WTC11 (cell line): ENCODE data around the gene ZFYVE28. TPM values are rescaled to one million over a fixed set of nuclear protein-coding genes. Genes with fewer than 3 reads are reported as not detected.

Source experiments
- ATAC-seq: fragments of 200-7000 bp; cut with Tn5 transposase; 2 replicates; pipeline ENCODE4 v1.10.0; 2021; ENCODE audit warnings: mild to moderate bottlenecking, moderate library complexity
- CTCF ChIA-PET: fragments of 300-600 bp; sonication (Branson Sonifier 250); formaldehyde crosslinking; loops from one replicate; lab custom pipeline; 2021; ENCODE audit warnings: antibody characterized with exemption; lab: Charles Lee
- POLR2A ChIA-PET: fragments of 350-600 bp; sonication (Branson Sonifier 250); formaldehyde crosslinking; loops from one replicate; lab custom pipeline; 2021; ENCODE audit warnings: antibody characterized with exemption; lab: Charles Lee
- DNase-seq: peaks from one replicate; pipeline ENCODE4 v3.0.0; 2021; ENCODE audit warnings: low spot score
- H3K27ac Mint-ChIP-seq: 2 replicates; pipeline ENCODE4 v1.8.0; 2021; ENCODE audit warnings: mixed read lengths
- H3K27me3 Mint-ChIP-seq: 2 replicates; pipeline ENCODE4 v1.8.0; 2021; ENCODE audit warnings: low read depth, mild to moderate bottlenecking, moderate library complexity, mixed read lengths
- H3K36me3 Mint-ChIP-seq: 2 replicates; pipeline ENCODE4 v1.8.0; 2021; ENCODE audit warnings: mixed read lengths
- H3K4me1 Mint-ChIP-seq: 2 replicates; pipeline ENCODE4 v1.8.0; 2022; ENCODE audit warnings: mixed read lengths
- H3K4me3 Mint-ChIP-seq: 2 replicates; pipeline ENCODE4 v1.8.0; 2021; ENCODE audit warnings: mild to moderate bottlenecking, moderate library complexity, mixed read lengths
- H3K9me3 Mint-ChIP-seq: 2 replicates; pipeline ENCODE4 v1.8.0; 2021; ENCODE audit warnings: mixed read lengths
- ARID4B ChIP-seq: sonication (generic); formaldehyde crosslinking; IDR thresholded peaks from 2 replicates; pipeline ENCODE4 v1.8.0; 2023; ENCODE audit warnings: missing genetic modification reagents, mild to moderate bottlenecking, borderline replicate concordance
- ATF6 ChIP-seq: sonication (generic); formaldehyde crosslinking; IDR thresholded peaks from 2 replicates; pipeline ENCODE4 v1.8.1; 2023; ENCODE audit warnings: mild to moderate bottlenecking, missing genetic modification reagents
- FOXP1 ChIP-seq: sonication (generic); formaldehyde crosslinking; IDR thresholded peaks from 2 replicates; pipeline ENCODE4 v1.8.0; 2022; ENCODE audit warnings: missing genetic modification reagents, mild to moderate bottlenecking, moderate library complexity, borderline replicate concordance
- GRHL2 ChIP-seq: fragments of 250-450 bp; sonication (Bioruptor Pico); IDR thresholded peaks from 2 replicates; pipeline ENCODE4 v1.8.0; 2022; ENCODE audit warnings: mild to moderate bottlenecking, moderate library complexity; ENCODE audit not compliant: insufficient replicate concordance, severe bottlenecking
- GTF2I ChIP-seq: fragments of 250-450 bp; sonication (Bioruptor Pico); conservative IDR thresholded peaks from 2 replicates; pipeline ENCODE4 v1.4.0; 2021; ENCODE audit warnings: mild to moderate bottlenecking
- JUN ChIP-seq: sonication (generic); formaldehyde crosslinking; IDR thresholded peaks from 2 replicates; pipeline ENCODE4 v1.8.0; 2023; ENCODE audit warnings: mild to moderate bottlenecking, missing genetic modification reagents
- MYBL2 ChIP-seq: sonication (generic); formaldehyde crosslinking; IDR thresholded peaks from 2 replicates; pipeline ENCODE4 v1.8.1; 2023; ENCODE audit warnings: mild to moderate bottlenecking, moderate library complexity, missing genetic modification reagents
- NFATC4 ChIP-seq: fragments of 250-450 bp; sonication (Bioruptor Pico); IDR thresholded peaks from 2 replicates; pipeline ENCODE4 v1.9.0; 2021; ENCODE audit warnings: mild to moderate bottlenecking
- NR3C1 ChIP-seq: sonication (generic); formaldehyde crosslinking; conservative IDR thresholded peaks from 2 replicates; pipeline ENCODE4 v1.8.1; 2023; ENCODE audit warnings: low read depth, mild to moderate bottlenecking, missing genetic modification reagents
- OVOL2 ChIP-seq: fragments of 250-450 bp; sonication (Bioruptor Pico); IDR thresholded peaks from 2 replicates; pipeline ENCODE4 v1.9.0; 2021; ENCODE audit warnings: mild to moderate bottlenecking, borderline replicate concordance
- PRRX2 ChIP-seq: fragments of 250-450 bp; sonication (Bioruptor Pico); IDR thresholded peaks from 2 replicates; pipeline ENCODE4 v1.8.0; 2021; ENCODE audit warnings: mild to moderate bottlenecking
- RORB ChIP-seq: fragments of 250-450 bp; sonication (Bioruptor Pico); IDR thresholded peaks from 2 replicates; pipeline ENCODE4 v1.9.0; 2021; ENCODE audit warnings: mild to moderate bottlenecking
- STAT6 ChIP-seq: sonication (generic); formaldehyde crosslinking; conservative IDR thresholded peaks from 2 replicates; pipeline ENCODE4 v1.8.1; 2023; ENCODE audit warnings: mild to moderate bottlenecking, low read depth, missing genetic modification reagents, moderate library complexity
- TCF7 ChIP-seq: sonication (generic); formaldehyde crosslinking; IDR thresholded peaks from 2 replicates; pipeline ENCODE4 v1.8.0; 2022; ENCODE audit warnings: mild to moderate bottlenecking, low read depth, missing genetic modification reagents, moderate library complexity
- TEAD4 ChIP-seq: sonication (generic); formaldehyde crosslinking; IDR thresholded peaks from 2 replicates; pipeline ENCODE4 v1.8.0; 2022; ENCODE audit warnings: mild to moderate bottlenecking, missing genetic modification reagents
- TP53 ChIP-seq: sonication (generic); formaldehyde crosslinking; IDR thresholded peaks from 2 replicates; pipeline ENCODE4 v1.8.1; 2023; ENCODE audit warnings: mild to moderate bottlenecking, missing genetic modification reagents
- ZBTB21 ChIP-seq: sonication (generic); formaldehyde crosslinking; IDR thresholded peaks from 2 replicates; pipeline ENCODE4 v1.8.1; 2023; ENCODE audit warnings: mild to moderate bottlenecking, missing genetic modification reagents, borderline replicate concordance
- ZNF416 ChIP-seq: fragments of 250-450 bp; sonication (Bioruptor Pico); IDR thresholded peaks from 2 replicates; pipeline ENCODE4 v1.9.0; 2021; ENCODE audit warnings: mild to moderate bottlenecking, inconsistent platforms
- ZNF425 ChIP-seq: fragments of 250-450 bp; sonication (Bioruptor Pico); conservative IDR thresholded peaks from 2 replicates; pipeline ENCODE4 v1.9.0; 2021; ENCODE audit warnings: mild to moderate bottlenecking
- total RNA-seq: library from RNA; stranded (reverse); gene quantifications from 3 replicates; pipeline ENCODE4 v1.2.3, GENCODE V29; 2021

ZFYVE28 gene
- total RNA-seq, 1 experiment from 2014 or later = 7.8 TPM

GRCh38 chr4:2399631-2400190 lies 18.7 kb downstream of the ZFYVE28 start:
- no peak overlapping the region for H3K4me3 Mint-ChIP-seq
- peaks cover 9% of the 10 kb centered on the region for H3K27me3 Mint-ChIP-seq
- H3K4me1 Mint-ChIP-seq = peaks cover 27% of the 10 kb centered on the region
- DNase-seq (no peak), ATAC-seq (no peak)
- H3K36me3 Mint-ChIP-seq = no peaks in the 10 kb centered on the region
- CTCF ChIA-PET = interaction anchor here (0.8 to 3.5 kb wide), 4 partner anchors 13 to 42 kb away, joined by 3 to 24 read pairs (median 8); partner anchors contain the start of gene CFAP99
- POLR2A ChIA-PET = no interaction called here
- peaks cover 4% of the 10 kb centered on the region; the same call in 1 of the 2 replicates for H3K9me3 Mint-ChIP-seq
- TF ChIP-seq TCF7 = no peak
- no peak for TF ChIP-seq STAT6 (CRISPR knock-in tag)
- no peak for TF ChIP-seq FOXP1 (CRISPR knock-in tag)
- no peak for TF ChIP-seq TP53 (CRISPR knock-in tag)
- no peak for TF ChIP-seq JUN
- TF ChIP-seq MYBL2 (CRISPR knock-in tag) = no peak
- TF ChIP-seq NR3C1 (CRISPR knock-in tag) = no peak
- no peak for TF ChIP-seq NFATC4
- TF ChIP-seq GRHL2 = no peak
- no peak for TF ChIP-seq ARID4B (CRISPR knock-in tag)
- no peak for TF ChIP-seq OVOL2
- no peak overlapping the region for H3K27ac Mint-ChIP-seq

GRCh38 chr4:2399216-2399615 lies 19.2 kb downstream of the ZFYVE28 start:
- POLR2A ChIA-PET = no interaction called here
- TF ChIP-seq ZBTB21 (CRISPR knock-in tag) (no peak), ZNF416 (CRISPR knock-in tag) (no peak), ATF6 (no peak), ARID4B (CRISPR knock-in tag) (no peak), TEAD4 (CRISPR knock-in tag) (no peak), ZNF425 (CRISPR knock-in tag) (no peak), RORB (no peak), GTF2I (no peak), GRHL2 (no peak), PRRX2 (no peak)

More at GRCh38 chr4:2399216-2399615, 19.2 kb downstream of the ZFYVE28 start:
- no peak overlapping the region for H3K4me3 Mint-ChIP-seq
- no peak overlapping the region for H3K27ac Mint-ChIP-seq
- ATAC-seq (no peak), DNase-seq (no peak)
- CTCF ChIA-PET = interaction anchor here (0.8 to 2.9 kb wide), 3 partner anchors 20 to 43 kb away, joined by 3 to 12 read pairs (median 3); partner anchors contain the start of gene CFAP99
- H3K27me3 Mint-ChIP-seq = peaks cover 9% of the 10 kb centered on the region
- no peaks in the 10 kb centered on the region for H3K36me3 Mint-ChIP-seq
- H3K9me3 Mint-ChIP-seq = peaks cover 4% of the 10 kb centered on the region; the same call in 1 of the 2 replicates
- peaks cover 30% of the 10 kb centered on the region for H3K4me1 Mint-ChIP-seq
